Stimulated activated naive CD8-positive, alpha-beta T cell treated with anti-CD3 and anti-CD28 coated beads, Interleukin-15, amount 100 ng/mL, for 72 hours (primary cell): ENCODE measurements around the gene SLC6A11.

ENCODE experiments used
- ATAC-seq: fragments of 150-1000 bp; cut with Tn5 transposase; 2 replicates; pipeline ENCODE4 v1.10.0; 2021; ENCODE audit warnings: mild to moderate bottlenecking, moderate library complexity
- DNase-seq, 2 donors: peaks; one replicate each; pipeline ENCODE4 v3.0.0; 2021 to 2022
- H3K27ac Mint-ChIP-seq, 2 donors: one replicate each; pipeline ENCODE4 v1.8.0; 2022; ENCODE audit warnings: mild to moderate bottlenecking in 2 of 2, mixed read lengths in 2 of 2, moderate library complexity in 2 of 2
- H3K27me3 Mint-ChIP-seq: one replicate; pipeline ENCODE4 v1.8.0; 2022; ENCODE audit warnings: mixed read lengths
- H3K4me1 Mint-ChIP-seq: one replicate; pipeline ENCODE4 v1.8.0; 2022; ENCODE audit warnings: mild to moderate bottlenecking, mixed read lengths
- H3K4me3 Mint-ChIP-seq, 2 donors: one replicate each; pipeline ENCODE4 v1.8.0; 2022; ENCODE audit warnings: mild to moderate bottlenecking in 2 of 2, mixed read lengths in 2 of 2, moderate library complexity in 1 of 2
- H3K9me3 Mint-ChIP-seq, 2 donors: one replicate each; pipeline ENCODE4 v1.8.0; 2022; ENCODE audit warnings: mixed read lengths in 2 of 2

The SLC6A11 gene

DNA sequence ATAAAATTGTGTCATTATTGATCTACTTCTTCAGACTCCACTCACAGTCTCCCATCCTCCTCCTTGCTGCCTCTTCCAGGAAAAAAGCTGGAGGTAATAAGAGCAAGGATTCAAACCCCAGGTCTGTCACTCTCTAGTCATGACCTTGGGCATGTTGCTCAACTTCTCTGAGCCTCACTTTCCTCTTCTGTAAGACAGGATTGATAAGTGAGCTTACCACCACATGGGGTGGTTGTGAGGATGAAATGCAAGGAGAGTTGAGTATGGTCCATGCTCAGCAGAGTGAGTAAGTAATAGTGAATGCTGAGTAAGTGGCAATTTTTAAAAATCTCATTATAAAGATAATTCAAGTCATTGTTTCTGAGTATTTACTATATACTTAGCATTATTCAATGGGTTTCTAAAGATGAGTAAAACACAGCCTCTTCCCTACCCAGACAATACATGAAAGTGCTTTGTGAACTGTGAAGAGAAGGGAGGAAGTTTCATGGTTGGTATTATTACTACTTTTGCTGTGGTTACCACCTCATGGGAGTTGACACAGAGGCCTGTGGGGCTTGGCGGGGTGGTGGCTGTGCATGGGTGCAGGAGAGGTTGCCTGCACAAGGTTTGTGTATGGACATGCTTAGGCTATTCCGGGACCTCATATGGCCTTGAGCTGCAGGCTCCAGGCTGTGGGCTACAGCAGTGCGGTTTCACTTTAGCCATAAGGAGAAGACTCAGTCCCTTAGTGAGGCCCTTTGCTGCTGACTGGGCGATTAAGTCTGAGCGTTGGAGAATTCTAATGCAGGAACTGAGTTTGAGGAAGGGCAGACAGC is 30.0 kb downstream of the SLC6A11 start:
- DNase-seq: no peak
- H3K4me3 Mint-ChIP-seq: no peak overlapping the region
- peak; percentile 38 for ATAC-seq
- H3K27ac Mint-ChIP-seq: no peak overlapping the region
- H3K9me3 Mint-ChIP-seq: peaks cover 0 to 5% of the 10 kb centered on the region in 2 donors
- H3K4me1 Mint-ChIP-seq: no peaks in the 10 kb centered on the region
- peaks cover 50% of the 10 kb centered on the region for H3K27me3 Mint-ChIP-seq

DNA sequence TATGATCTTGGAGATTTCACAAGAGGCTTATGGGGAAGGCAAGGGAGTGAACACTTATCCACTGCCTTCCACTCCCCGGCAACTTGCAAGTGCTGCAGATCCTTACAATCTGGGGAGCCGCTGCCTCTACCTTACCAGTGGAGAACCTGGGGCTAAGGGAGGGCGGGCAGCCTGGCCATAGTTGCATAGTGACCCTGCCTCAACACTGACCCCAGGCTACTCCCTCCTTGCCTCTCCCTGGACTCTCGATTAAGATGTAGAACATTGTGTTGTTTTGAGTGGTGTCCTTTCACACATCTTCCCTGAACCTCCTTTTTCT is 30.6 kb downstream of the SLC6A11 start:
- DNase-seq (no peak), ATAC-seq (no peak)
- Mint-ChIP-seq H3K4me1 (no peaks in the 10 kb centered on the region), H3K27ac (no peak overlapping the region), H3K4me3 (no peak overlapping the region), H3K9me3 (peaks cover 0 to 5% of the 10 kb centered on the region in 2 donors), H3K27me3 (peaks cover 50% of the 10 kb centered on the region)

DNA sequence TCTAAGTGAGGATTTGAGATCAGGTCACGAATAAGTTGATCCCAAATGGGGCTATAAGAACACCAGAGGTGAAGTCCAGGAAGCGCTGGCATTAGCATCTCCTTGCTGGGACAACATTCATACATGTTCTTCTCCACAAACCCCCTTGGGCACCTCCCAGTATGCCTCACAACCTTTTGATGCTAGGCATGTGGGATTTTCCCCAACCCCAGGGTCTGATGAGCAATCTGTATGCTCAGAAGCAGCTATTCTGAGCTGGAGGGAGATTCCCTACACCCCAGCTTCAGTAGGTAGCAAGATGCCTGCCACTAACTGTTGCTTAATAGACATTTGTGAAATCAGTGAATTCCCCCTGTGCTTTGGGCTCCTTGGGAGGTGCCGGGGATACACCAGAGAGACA is 32.2 kb downstream of the SLC6A11 start:
- H3K4me3 Mint-ChIP-seq: no peak overlapping the region
- H3K27me3 Mint-ChIP-seq: peaks cover 45% of the 10 kb centered on the region
- no peak overlapping the region for H3K27ac Mint-ChIP-seq
- peak in 1 of 2 donors; percentile 42 for DNase-seq
- H3K4me1 Mint-ChIP-seq: no peaks in the 10 kb centered on the region
- ATAC-seq: peak; percentile 91
- peaks cover 0 to 3% of the 10 kb centered on the region in 2 donors for H3K9me3 Mint-ChIP-seq

DNA sequence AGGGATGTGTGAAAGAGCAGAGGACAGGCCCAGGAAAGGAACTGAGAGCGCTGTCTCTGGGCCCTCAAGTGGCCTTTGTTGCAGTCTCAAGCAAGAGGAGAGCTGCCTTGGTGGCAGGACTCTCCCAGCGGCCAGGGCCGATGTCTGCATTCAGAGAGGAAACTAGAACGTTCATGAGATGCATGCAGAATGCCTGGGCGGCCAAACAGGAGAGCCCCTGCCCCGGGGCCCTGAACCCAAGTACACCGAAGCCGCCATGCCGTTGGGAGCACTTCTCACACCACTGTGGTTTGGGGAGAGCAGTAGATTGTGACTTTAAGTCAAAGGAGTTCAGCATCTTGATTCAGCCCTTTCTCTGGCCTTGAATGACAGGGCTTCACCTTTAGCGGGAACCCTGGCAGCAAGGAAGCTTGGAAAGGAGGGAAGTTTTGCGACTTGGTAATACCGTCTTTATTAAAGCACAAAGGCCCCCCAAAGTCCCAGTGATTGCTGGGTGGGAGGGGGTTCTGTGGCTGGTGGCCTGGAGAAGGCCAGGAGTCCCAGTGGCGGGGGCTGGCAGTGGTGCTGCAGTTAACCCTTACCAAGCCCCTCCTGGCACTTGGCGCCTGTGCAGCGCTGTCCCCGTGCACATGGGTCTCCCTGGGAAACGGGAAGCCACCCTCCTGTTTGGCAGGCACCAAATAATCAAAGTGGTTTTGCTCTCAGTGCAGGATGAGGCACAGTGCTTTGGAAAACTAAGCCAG is 36.2 kb downstream of the SLC6A11 start:
- Mint-ChIP-seq H3K4me3 (no peak overlapping the region), H3K9me3 (no peaks in the 10 kb centered on the region), H3K27ac (no peak overlapping the region), H3K27me3 (peaks cover 22% of the 10 kb centered on the region), H3K4me1 (no peaks in the 10 kb centered on the region)
- ATAC-seq: no peak
- no peak for DNase-seq

DNA sequence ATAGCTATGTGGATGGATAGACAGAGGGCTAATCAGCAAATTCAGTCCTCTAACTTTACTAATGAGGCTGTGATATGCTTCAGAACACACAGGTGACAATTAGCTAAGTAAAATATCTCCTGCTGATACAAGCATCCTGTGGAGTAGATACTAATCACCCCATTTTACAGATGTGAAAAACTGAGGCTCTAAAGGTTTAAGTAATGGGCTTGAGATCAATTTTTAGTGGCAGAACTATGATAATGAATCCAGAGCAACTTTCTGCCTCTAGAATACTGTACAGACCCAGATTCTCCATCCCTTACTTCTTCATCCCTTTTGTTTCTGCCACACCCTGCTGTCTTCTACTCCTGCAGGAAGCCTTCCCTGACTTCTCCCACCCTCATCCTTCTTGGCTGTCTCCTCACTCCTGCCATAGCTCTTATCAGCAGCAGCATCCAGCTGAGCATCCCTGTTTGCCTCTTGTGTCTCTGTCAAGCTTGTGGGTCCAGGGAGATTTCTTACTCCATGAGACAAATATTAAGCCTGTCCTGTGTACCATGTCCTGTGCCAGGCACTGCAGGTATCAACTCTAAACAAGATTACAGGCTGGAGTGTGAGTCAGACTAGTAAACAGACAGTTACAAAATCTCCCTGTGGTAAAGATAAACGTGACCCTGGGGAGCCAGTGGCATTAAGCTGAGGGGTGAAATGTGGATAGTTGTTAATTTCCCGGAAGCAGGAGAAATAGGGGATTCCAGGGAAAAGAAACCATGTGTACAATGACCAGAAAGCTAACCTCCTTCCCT is 39.2 kb downstream of the SLC6A11 start:
- DNase-seq: no peak
- ATAC-seq: no peak
- H3K4me1 Mint-ChIP-seq: no peaks in the 10 kb centered on the region
- peaks cover 28% of the 10 kb centered on the region for H3K27me3 Mint-ChIP-seq
- no peak overlapping the region for H3K27ac Mint-ChIP-seq
- H3K4me3 Mint-ChIP-seq: no peak overlapping the region
- no peaks in the 10 kb centered on the region for H3K9me3 Mint-ChIP-seq

DNA sequence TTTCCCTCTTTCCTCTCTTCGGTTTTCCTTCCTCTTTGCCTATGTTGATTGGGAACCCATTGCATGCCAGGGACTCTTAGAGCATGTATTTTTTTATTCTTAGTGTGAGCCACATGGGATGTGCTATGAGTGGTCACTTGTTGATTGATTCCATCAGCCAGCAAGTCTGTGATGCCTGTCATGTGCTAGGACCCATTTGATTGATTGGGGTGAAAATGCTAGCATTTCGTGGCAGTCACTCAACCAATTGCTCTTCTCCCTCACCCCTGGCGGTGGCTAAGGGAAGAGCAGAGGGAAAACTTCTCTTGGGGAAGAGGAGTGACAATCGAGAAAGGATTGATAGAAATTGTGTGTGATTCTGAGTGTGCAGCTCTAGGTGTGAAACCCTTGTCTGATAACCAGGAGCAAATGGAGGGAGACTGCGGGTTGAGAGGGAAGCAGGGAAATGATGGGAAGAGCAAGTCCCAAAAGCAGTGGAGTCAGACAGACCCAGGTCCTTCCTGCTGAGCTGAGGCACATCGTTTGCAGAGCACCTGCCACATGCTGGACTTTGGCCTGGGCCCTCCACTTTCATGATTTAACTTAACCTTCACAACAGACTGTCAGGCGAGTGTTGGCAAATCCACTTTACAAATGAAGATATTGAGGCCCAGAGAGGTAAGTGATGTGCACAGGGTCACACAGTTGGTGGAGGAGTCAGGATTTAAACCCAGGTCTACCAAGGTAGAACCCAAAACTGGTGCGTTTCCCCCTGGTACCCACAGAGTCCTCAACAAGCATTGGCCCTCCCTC is 40.0 kb downstream of the SLC6A11 start:
- H3K27ac Mint-ChIP-seq: peak overlapping the region in 1 of 2 donors; percentile 1
- ATAC-seq: no peak
- peaks cover 30% of the 10 kb centered on the region for H3K27me3 Mint-ChIP-seq
- no peaks in the 10 kb centered on the region for H3K9me3 Mint-ChIP-seq
- H3K4me1 Mint-ChIP-seq: no peaks in the 10 kb centered on the region
- H3K4me3 Mint-ChIP-seq: no peak overlapping the region
- no peak for DNase-seq

DNA sequence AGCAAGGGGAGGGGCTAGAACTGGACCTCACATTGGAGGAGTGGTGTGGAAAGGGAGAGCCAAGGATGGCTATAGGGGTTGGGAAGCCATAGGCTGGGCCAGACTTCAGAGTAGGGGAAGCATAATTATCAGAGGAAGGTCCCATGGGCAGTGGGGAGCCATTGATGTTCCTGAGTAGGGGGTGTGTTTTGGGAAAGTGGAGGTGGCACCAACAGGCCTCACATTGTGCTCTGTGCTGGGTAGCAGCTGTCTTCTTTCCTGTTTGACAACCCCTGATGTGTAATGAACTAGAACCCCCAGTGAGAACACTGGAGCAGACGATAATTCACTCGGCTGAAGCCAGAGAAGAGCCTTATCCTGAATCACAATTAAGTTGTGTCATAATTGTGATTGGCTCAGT is 41.2 kb downstream of the SLC6A11 start:
- ATAC-seq: no peak
- no peak overlapping the region for H3K27ac Mint-ChIP-seq
- H3K9me3 Mint-ChIP-seq: no peaks in the 10 kb centered on the region
- DNase-seq: no peak
- H3K4me3 Mint-ChIP-seq: no peak overlapping the region
- H3K4me1 Mint-ChIP-seq: no peaks in the 10 kb centered on the region
- H3K27me3 Mint-ChIP-seq: peaks cover 37% of the 10 kb centered on the region

DNA sequence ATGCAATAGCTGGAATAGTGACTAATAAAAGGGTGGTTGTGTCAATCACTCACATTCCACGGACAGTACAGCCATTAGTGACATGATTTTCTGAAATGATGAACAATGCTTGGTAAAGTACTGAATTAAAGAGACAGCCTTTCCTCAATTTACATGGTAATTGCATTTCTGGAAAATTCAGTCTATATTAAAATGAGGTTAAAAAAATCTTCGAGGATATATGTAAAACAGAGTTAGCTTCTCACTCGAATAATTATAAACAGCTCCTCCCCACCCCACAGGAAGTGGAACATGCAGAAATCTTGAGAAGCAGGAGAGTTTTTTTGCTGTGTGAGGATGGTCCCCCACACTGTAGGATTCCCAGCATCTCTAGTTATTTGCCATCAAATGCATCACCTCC is 42.1 kb downstream of the SLC6A11 start:
- ATAC-seq (no peak), DNase-seq (no peak)
- H3K9me3 Mint-ChIP-seq: no peaks in the 10 kb centered on the region
- H3K27ac Mint-ChIP-seq: no peak overlapping the region
- no peak overlapping the region for H3K4me3 Mint-ChIP-seq
- no peaks in the 10 kb centered on the region for H3K4me1 Mint-ChIP-seq
- peaks cover 37% of the 10 kb centered on the region for H3K27me3 Mint-ChIP-seq

DNA sequence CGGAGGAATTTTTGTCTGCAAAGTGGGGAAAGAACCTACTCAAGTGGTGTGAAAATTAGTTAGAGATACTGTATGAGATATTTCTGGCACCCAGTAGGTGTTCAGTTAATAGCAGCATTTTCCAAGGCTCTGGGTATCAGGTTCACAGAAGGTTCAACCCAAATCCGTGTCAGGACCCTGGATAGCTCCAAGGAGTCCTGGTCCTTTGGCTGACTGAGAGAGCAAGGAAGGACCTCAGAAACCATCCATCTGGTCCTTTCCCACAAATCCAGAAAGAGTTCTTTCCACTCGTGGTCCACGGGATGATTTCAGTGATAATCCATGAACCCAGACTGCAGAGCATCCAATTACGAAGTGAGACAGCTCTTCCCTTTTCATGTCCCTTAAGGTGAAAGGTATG is 51.4 kb downstream of the SLC6A11 start:
- no peak for DNase-seq
- Mint-ChIP-seq H3K4me3 (no peak overlapping the region), H3K9me3 (no peaks in the 10 kb centered on the region), H3K27me3 (peaks cover 8% of the 10 kb centered on the region), H3K27ac (no peak overlapping the region), H3K4me1 (no peaks in the 10 kb centered on the region)
- ATAC-seq: no peak

DNA sequence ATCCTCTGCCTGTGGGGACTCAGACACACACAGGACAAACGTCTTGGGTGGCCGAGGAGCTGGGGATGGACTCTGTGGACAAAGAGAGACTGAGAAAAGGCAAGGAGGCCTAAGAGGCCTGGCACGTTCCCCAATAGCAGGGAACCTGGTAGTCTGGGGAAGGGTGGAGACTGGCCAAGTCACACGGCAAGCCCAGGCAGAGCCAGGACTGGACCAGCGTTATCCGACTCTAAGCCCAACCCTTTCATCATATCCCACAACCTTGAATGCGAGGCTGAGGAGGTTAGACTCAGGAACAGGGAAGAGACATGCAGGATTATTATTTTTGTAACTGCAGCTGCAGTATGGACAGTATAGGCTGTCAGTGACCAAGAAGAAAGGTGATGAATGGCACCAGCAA is 53.4 kb downstream of the SLC6A11 start:
- Mint-ChIP-seq H3K9me3 (no peaks in the 10 kb centered on the region), H3K27me3 (peaks cover 6% of the 10 kb centered on the region), H3K4me3 (no peak overlapping the region), H3K4me1 (no peaks in the 10 kb centered on the region), H3K27ac (no peak overlapping the region)
- ATAC-seq (no peak), DNase-seq (no peak)

DNA sequence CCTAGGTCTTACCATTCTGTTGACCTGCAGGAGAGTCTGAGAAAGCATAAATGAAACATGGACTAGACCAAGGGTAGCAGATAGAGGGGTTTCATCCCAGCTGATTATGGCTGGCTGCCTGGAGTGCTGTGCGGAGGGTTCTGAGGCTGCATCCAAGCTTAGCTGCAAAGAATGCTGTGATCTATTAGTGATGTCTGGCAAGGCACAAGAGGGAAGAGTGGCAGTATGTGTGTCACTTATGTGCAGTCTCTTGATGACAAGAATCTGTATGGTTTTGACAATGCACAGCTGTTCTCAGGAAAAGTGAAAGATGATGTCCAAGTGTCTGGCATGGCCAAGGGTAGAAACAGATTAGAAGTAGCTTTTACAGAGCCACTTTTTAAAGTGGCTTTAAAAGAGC is 54.3 kb downstream of the SLC6A11 start:
- H3K27me3 Mint-ChIP-seq: no peaks in the 10 kb centered on the region
- no peak for DNase-seq
- H3K4me1 Mint-ChIP-seq: no peaks in the 10 kb centered on the region
- ATAC-seq: no peak
- H3K27ac Mint-ChIP-seq: no peak overlapping the region
- no peak overlapping the region for H3K4me3 Mint-ChIP-seq
- H3K9me3 Mint-ChIP-seq: no peaks in the 10 kb centered on the region

DNA sequence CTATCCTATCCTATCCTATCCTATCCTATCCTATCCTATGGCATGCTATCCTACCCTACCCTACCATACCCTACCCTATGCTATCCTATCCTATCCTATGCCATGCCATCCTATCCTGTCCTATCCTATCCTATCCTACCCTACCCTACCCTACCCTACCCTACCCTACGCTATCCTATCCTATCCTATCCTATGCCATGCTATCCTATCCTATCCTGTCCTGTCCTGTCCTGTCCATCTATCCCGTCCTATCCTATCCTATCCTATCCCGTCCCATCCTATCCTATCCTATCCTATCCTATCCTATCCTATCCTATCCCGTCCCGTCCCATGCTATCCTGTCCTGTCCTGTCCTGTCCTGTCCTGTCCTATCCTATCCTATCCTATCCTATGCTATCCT is 57.4 kb downstream of the SLC6A11 start:
- H3K9me3 Mint-ChIP-seq: no peaks in the 10 kb centered on the region
- peaks cover 7% of the 10 kb centered on the region for H3K27me3 Mint-ChIP-seq
- DNase-seq (no peak), ATAC-seq (peak; percentile 33)
- peak overlapping the region in 1 of 2 donors; percentile 30 for H3K27ac Mint-ChIP-seq
- H3K4me1 Mint-ChIP-seq: no peaks in the 10 kb centered on the region
- no peak overlapping the region for H3K4me3 Mint-ChIP-seq

DNA sequence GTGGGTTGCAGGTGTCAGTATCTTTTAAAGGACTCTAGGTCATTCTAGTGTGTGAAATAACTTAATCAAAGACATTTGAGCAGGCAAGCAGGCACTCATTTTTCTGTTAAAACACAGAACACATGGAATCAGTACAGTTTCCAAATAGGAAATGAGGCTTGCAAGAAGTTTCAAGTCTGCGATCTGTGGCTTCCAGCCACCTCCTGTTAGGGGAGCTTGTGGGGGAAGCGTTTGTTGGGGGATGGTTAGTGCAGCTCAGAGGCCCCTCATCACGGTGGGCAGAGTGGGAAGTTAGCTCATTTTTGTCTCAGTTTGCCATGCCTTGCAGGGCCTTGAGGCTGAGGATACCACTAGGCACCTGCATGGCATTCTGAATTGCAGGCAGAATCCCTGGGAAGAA is 59.9 kb downstream of the SLC6A11 start:
- H3K27me3 Mint-ChIP-seq: peaks cover 15% of the 10 kb centered on the region
- no peak for ATAC-seq
- no peak for DNase-seq
- H3K4me1 Mint-ChIP-seq: no peaks in the 10 kb centered on the region
- H3K4me3 Mint-ChIP-seq: no peak overlapping the region
- no peak overlapping the region for H3K27ac Mint-ChIP-seq
- H3K9me3 Mint-ChIP-seq: no peaks in the 10 kb centered on the region

DNA sequence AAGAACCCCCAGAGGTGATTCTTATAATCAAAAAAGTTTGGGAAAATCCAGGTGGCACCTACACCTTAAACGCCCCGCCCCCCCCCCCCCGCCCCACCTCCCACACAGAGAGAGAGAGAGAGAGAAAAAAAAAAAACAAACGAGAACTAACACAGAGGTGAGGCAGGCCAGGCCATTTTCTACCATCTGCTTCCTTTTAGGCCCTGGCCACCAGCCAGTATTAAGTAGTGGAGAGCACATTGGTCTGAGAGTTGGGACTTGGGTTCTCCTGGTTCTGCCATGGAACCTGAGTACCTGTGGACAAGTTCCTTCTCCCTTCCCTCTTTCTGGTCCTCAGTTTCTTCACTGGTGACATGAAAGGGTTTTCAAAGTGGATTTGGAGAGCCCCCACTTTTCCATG is 60.6 kb downstream of the SLC6A11 start:
- DNase-seq: no peak
- H3K27ac Mint-ChIP-seq: no peak overlapping the region
- peaks cover 17% of the 10 kb centered on the region for H3K27me3 Mint-ChIP-seq
- no peaks in the 10 kb centered on the region for H3K9me3 Mint-ChIP-seq
- H3K4me1 Mint-ChIP-seq: no peaks in the 10 kb centered on the region
- H3K4me3 Mint-ChIP-seq: no peak overlapping the region
- no peak for ATAC-seq

DNA sequence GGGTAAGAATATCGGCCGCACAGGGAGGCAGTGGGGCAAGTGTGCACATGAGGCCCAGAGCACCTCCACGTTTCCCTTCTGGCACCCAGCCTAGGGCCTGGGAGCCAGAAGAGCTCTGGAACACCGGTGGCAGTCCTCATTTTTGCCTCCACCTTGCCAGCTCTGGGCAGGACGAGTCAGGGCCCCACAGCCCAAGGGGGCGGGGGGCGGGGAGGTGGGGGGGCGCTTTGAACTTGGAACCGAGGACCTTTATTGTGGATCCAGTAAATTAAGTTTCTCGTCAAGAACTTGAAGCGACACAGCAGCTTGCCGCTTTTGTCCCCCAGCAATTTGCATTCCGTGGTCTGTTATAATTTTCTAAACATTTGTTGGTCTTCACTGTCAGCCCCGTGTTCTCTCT is 66.8 kb downstream of the SLC6A11 start:
- no peak for DNase-seq
- Mint-ChIP-seq H3K27ac (no peak overlapping the region), H3K9me3 (no peaks in the 10 kb centered on the region), H3K4me3 (no peak overlapping the region), H3K4me1 (no peaks in the 10 kb centered on the region), H3K27me3 (peaks cover 20% of the 10 kb centered on the region)
- ATAC-seq: no peak
